HG02981 (cell line): ENCODE results near the gene TRAPPC13.
"Not testable (repeated sequence)": the region's sequence is repeated elsewhere in the genome, so short reads cannot be mapped to it uniquely, and the experiment has no call there.

Experiments
- ATAC-seq: cut with Tn5 transposase; IDR thresholded peaks from one replicate; pipeline ENCODE4 v1.9.1; 2021; ENCODE audit warnings: mild to moderate bottlenecking, moderate library complexity; ENCODE audit not compliant: unreplicated experiment

TRAPPC13 gene

GRCh38 chr5:65624571-65625555 is at the start of gene TRAPPC13, which contains the start of gene SHLD3:
TSS of gene TRAPPC13 (plus strand) at chr5:65625027. CDS start at chr5:65625061, 34 bp downstream.
TSS of gene SHLD3 (plus strand) at chr5:65625027. CDS start at chr5:65629588, 4,561 bp downstream.
- ATAC-seq = peak; percentile 59

- ATAC-seq = no peak
Observed at GRCh38 chr5:65577141-65577540, 47.7 kb upstream of the TRAPPC13 start.

- ATAC-seq = no peak
Observed at GRCh38 chr5:65588694-65589093, 36.1 kb upstream of the TRAPPC13 start.

GRCh38 chr5:65601761-65602160 is 23.1 kb upstream of the TRAPPC13 start:
- ATAC-seq = not testable (repeated sequence)

- no peak for ATAC-seq
Observed at GRCh38 chr5:65611524-65611923, 13.3 kb upstream of the TRAPPC13 start.

GRCh38 chr5:65612298-65612907 is 12.4 kb upstream of the TRAPPC13 start:
- no peak for ATAC-seq

- no peak for ATAC-seq
Observed at GRCh38 chr5:65620021-65620420, 4.8 kb upstream of the TRAPPC13 start.

GRCh38 chr5:65621961-65622360 is 2.9 kb upstream of the TRAPPC13 start:
- not testable (repeated sequence) for ATAC-seq

GRCh38 chr5:65623482-65623881 is 1.3 kb upstream of the TRAPPC13 start:
- no peak for ATAC-seq

GRCh38 chr5:65624025-65624570 is 729 bp upstream of the TRAPPC13 start, which contains the start of gene TRIM23:
TSS of gene TRIM23 (minus strand) at chr5:65624333. CDS start at chr5:65624274, 59 bp downstream.
- ATAC-seq = peak; percentile 96

GRCh38 chr5:65625743-65626142 is 916 bp downstream of the TRAPPC13 start:
- ATAC-seq = no peak

GRCh38 chr5:65630981-65631380 is 6.2 kb downstream of the TRAPPC13 start:
- ATAC-seq = no peak

GRCh38 chr5:65640240-65640639 is 15.4 kb downstream of the TRAPPC13 start:
- ATAC-seq = no peak

GRCh38 chr5:65646938-65647337 is 22.1 kb downstream of the TRAPPC13 start:
- ATAC-seq = no peak

GRCh38 chr5:65647941-65648340 is 23.1 kb downstream of the TRAPPC13 start:
- ATAC-seq = no peak

GRCh38 chr5:65651144-65651543 is 26.3 kb downstream of the TRAPPC13 start:
- no peak for ATAC-seq

GRCh38 chr5:65654713-65655112 is 29.9 kb downstream of the TRAPPC13 start:
- ATAC-seq = no peak

GRCh38 chr5:65663804-65664521 is 39.1 kb downstream of the TRAPPC13 start:
- ATAC-seq = no peak

- ATAC-seq = no peak
Observed at GRCh38 chr5:65668696-65669095, 43.9 kb downstream of the TRAPPC13 start.

- ATAC-seq = no peak
Observed at GRCh38 chr5:65672796-65673195, 48.0 kb downstream of the TRAPPC13 start.

- ATAC-seq = no peak
Observed at GRCh38 chr5:65674749-65675148, 49.9 kb downstream of the TRAPPC13 start.
